HepG2 (cell line): ENCODE results near the gene NDUFB6. TPM values are rescaled to one million over a fixed set of nuclear protein-coding genes. Genes with fewer than 3 reads are reported as not detected.

Experiments
- CREBL2 ChIP-seq: sonication (generic); formaldehyde crosslinking; IDR thresholded peaks from 2 replicates; pipeline ENCODE4 v1.8.1; 2023; ENCODE audit warnings: missing genetic modification reagents, mild to moderate bottlenecking, borderline replicate concordance
- EP300 ChIP-seq, 3 experiments: sonication (generic) in 1 of 3; formaldehyde crosslinking in 1 of 3; IDR thresholded peaks; 2 replicates each; pipeline versions ENCODE4 v1.5.1 to v1.6.1; 2011 to 2020; ENCODE audit warnings: low read depth in 2 of 3, low read length in 2 of 3, borderline replicate concordance in 1 of 3, improper control_type of control experiment in 1 of 3, mild to moderate bottlenecking in 1 of 3, missing genetic modification reagents in 1 of 3, moderate library complexity in 1 of 3
- FIP1L1 ChIP-seq: fragments of 200-400 bp; formaldehyde crosslinking; IDR thresholded peaks from 2 replicates; pipeline ENCODE4 v1.6.1; 2018; ENCODE audit warnings: low read depth, mild to moderate bottlenecking, low read length, moderate library complexity, borderline replicate concordance; ENCODE audit not compliant: insufficient read depth
- FLYWCH1 ChIP-seq: sonication (generic); formaldehyde crosslinking; IDR thresholded peaks from 2 replicates; pipeline ENCODE4 v1.8.1; 2023; ENCODE audit warnings: mild to moderate bottlenecking, missing genetic modification reagents
- FOSL2 ChIP-seq: sonication (generic); formaldehyde crosslinking; IDR thresholded peaks from 2 replicates; pipeline ENCODE4 v1.4.0; 2020; ENCODE audit warnings: missing genetic modification reagents
- FOXP1 ChIP-seq, 2 experiments: fragments of 450-650 bp in 1 of 2; IDR thresholded peaks; 2 replicates each; pipeline ENCODE4 v1.6.1; 2017 to 2018; ENCODE audit warnings: antibody characterized with exemption in 1 of 2
- GABPA ChIP-seq, 2 experiments: IDR thresholded peaks; 2 replicates each; pipeline ENCODE4 v1.6.1; 2011 to 2016; ENCODE audit warnings: low read depth in 2 of 2, low read length in 1 of 2, missing biosample characterization in 1 of 2, missing genetic modification characterization in 1 of 2
- HNRNPK ChIP-seq: fragments of 200-400 bp; formaldehyde crosslinking; IDR thresholded peaks from 2 replicates; pipeline ENCODE4 v1.6.1; 2018; ENCODE audit warnings: low read length, low read depth, moderate library complexity, mild to moderate bottlenecking; ENCODE audit not compliant: poor library complexity, severe bottlenecking
- LBX2 ChIP-seq: sonication (generic); formaldehyde crosslinking; IDR thresholded peaks from 2 replicates; pipeline ENCODE4 v1.5.0; 2020; ENCODE audit warnings: missing genetic modification reagents, mild to moderate bottlenecking, borderline replicate concordance
- REXO4 ChIP-seq: sonication (generic); formaldehyde crosslinking; IDR thresholded peaks from 2 replicates; pipeline ENCODE4 v1.8.0; 2022; ENCODE audit warnings: missing genetic modification reagents, mild to moderate bottlenecking, borderline replicate concordance
- SMARCC2 ChIP-seq: fragments of 450-650 bp; IDR thresholded peaks from 2 replicates; pipeline ENCODE4 v1.6.1; 2017; ENCODE audit warnings: antibody characterized with exemption, mild to moderate bottlenecking
- ZFP82 ChIP-seq: sonication (generic); formaldehyde crosslinking; IDR thresholded peaks from 2 replicates; pipeline ENCODE4 v1.5.1; 2020; ENCODE audit warnings: mild to moderate bottlenecking, missing genetic modification reagents, borderline replicate concordance
- ZKSCAN5 ChIP-seq: sonication (generic); formaldehyde crosslinking; IDR thresholded peaks from 2 replicates; pipeline ENCODE4 v1.5.1; 2020; ENCODE audit warnings: mild to moderate bottlenecking, missing genetic modification reagents
- ZNF263 ChIP-seq: sonication (generic); formaldehyde crosslinking; IDR thresholded peaks from 2 replicates; pipeline ENCODE4 v1.4.0; 2020; ENCODE audit warnings: missing genetic modification reagents
- ZNF275 ChIP-seq: sonication (generic); formaldehyde crosslinking; IDR thresholded peaks from 2 replicates; pipeline ENCODE4 v1.8.0; 2022; ENCODE audit warnings: missing genetic modification reagents, mild to moderate bottlenecking, inconsistent platforms, borderline replicate concordance
- ZNF407 ChIP-seq: sonication (generic); formaldehyde crosslinking; IDR thresholded peaks from one replicate; pipeline ENCODE4 v1.5.1; 2020; ENCODE audit warnings: mild to moderate bottlenecking, missing genetic modification reagents; ENCODE audit errors: not compliant biosample characterization
- ZNF841 ChIP-seq: sonication (generic); formaldehyde crosslinking; IDR thresholded peaks from 2 replicates; pipeline ENCODE4 v1.8.1; 2023; ENCODE audit warnings: missing genetic modification reagents, borderline replicate concordance
- ZNF878 ChIP-seq: sonication (generic); formaldehyde crosslinking; IDR thresholded peaks from 2 replicates; pipeline ENCODE4 v1.8.1; 2023; ENCODE audit warnings: mild to moderate bottlenecking, missing genetic modification reagents, moderate library complexity
- polyA plus RNA-seq, 8 experiments: library from polyadenylated mRNA; depleted of rRNA in 3 of 8; stranded (reverse) in 7 of 8; unstranded in 1 of 8; fragments of >200 nt; fragmentation: Illumina TruSeq in 4 of 8; extraction: Trizol in 4 of 8; gene quantifications; 2 replicates each; pipeline versions ENCODE4 v1.2.1 to v1.2.3, GENCODE V29; 2011 to 2016; ENCODE audit warnings: low read depth in 4 of 8, missing spikeins in 1 of 8, mixed read lengths in 1 of 8; ENCODE audit not compliant: insufficient read depth in 1 of 8
- total RNA-seq, 5 experiments: library from RNA; depleted of rRNA; stranded (reverse); fragments of >200 nt; fragmentation: Illumina TruSeq; extraction: Trizol; gene quantifications; 2 replicates each; pipeline ENCODE4 v1.2.3, GENCODE V29; 2016; ENCODE audit warnings: low read depth in 1 of 5

Gene NDUFB6
- total and polyA plus RNA-seq, 2 of the 13 experiments (the other 11 are each of a cell fraction or from before 2014, with no cell fraction given): 31.2 to 81.9 TPM

GRCh38 chr9:32552172-32552872 is 20.6 kb downstream of the NDUFB6 start, which contains the start of the genes SMIM27 and TOPORS (continued):
- TF ChIP-seq REXO4 (CRISPR knock-in tag): no peak
- TF ChIP-seq FOSL2 (CRISPR knock-in tag): peak; percentile 52; the same call in 1 of the 2 replicates
- no peak for TF ChIP-seq HNRNPK
- no peak for TF ChIP-seq ZNF263 (CRISPR knock-in tag)
- TF ChIP-seq ZFP82 (CRISPR knock-in tag): peak; percentile 91; the same call in 1 of the 2 replicates
- TF ChIP-seq SMARCC2: no peak
- TF ChIP-seq FOXP1 (IDR thresholded peaks at IDR 0.05): no peak
- TF ChIP-seq FOXP1 (CRISPR knock-in tag; IDR thresholded peaks at IDR 0.05): no peak
- no peak; the same call in 1 of the 2 replicates for TF ChIP-seq ZNF275 (CRISPR knock-in tag)
- no peak for TF ChIP-seq ZNF878 (CRISPR knock-in tag)
- TF ChIP-seq GABPA (IDR thresholded peaks at IDR 0.05; ENCODE audit: low read depth, low read length): peak; percentile 61
- peak; percentile 87 for TF ChIP-seq GABPA (CRISPR knock-in tag; IDR thresholded peaks at IDR 0.05; ENCODE audit: low read depth)
- TF ChIP-seq ZKSCAN5 (CRISPR knock-in tag): no peak
- TF ChIP-seq CREBL2: no peak
- TF ChIP-seq EP300 (IDR thresholded peaks at IDR 0.05; ENCODE audit: low read depth in 2 of 2, low read length in 2 of 2): peak in 1 of 2 experiments; percentile 15; a peak in 1 of 4 replicates
- TF ChIP-seq EP300 (CRISPR knock-in tag; IDR thresholded peaks at IDR 0.05; ENCODE audit: borderline replicate concordance): no peak
- TF ChIP-seq FLYWCH1: no peak
- no peak for TF ChIP-seq FIP1L1
- no peak for TF ChIP-seq ZNF407
- no peak for TF ChIP-seq ZNF841 (CRISPR knock-in tag)
- TF ChIP-seq LBX2 (CRISPR knock-in tag): no peak
